HepG2 (cell line): ENCODE results near the gene ZNF584. TPM values are rescaled to one million over a fixed set of nuclear protein-coding genes. Genes with fewer than 3 reads are reported as not detected.

Source experiments
- ATAC-seq: fragments of 200-7000 bp; cut with Tn5 transposase; 3 replicates; pipeline ENCODE4 v1.9.1; 2020; ENCODE audit warnings: mild to moderate bottlenecking, moderate library complexity
- BruUV-seq: library from RNA; stranded (reverse); fragments of 400-500 nt; replicated peaks from 2 replicates; lab custom pipeline; 2021; lab: Mats Ljungman, UMichigan
- CTCF ChIA-PET: fragments of 300-600 bp; formaldehyde crosslinking; extraction: SDS; loops from one replicate; lab custom pipeline; 2021; ENCODE audit warnings: low total read pairs, inconsistent platforms, low intra/inter-chr PET ratio; lab: Yijun Ruan, JAX
- POLR2A ChIA-PET: fragments of 350-600 bp; sonication (Branson Sonifier 250); formaldehyde crosslinking; loops from one replicate; lab custom pipeline; 2020; ENCODE audit warnings: antibody characterized with exemption, inconsistent platforms; lab: Yijun Ruan, JAX
- DNase-seq: peaks from one replicate; pipeline ENCODE4 v3.0.0-alpha.2; 2015; ENCODE audit warnings: low spot score
- FAIRE-seq: peaks from 3 replicates; lab custom pipeline; 2011; peaks lifted over from hg19 to GRCh38; lab: Jason Lieb, UNC
- H2AFZ ChIP-seq: one replicate; pipeline ENCODE4 v1.6.1; 2011; ENCODE audit warnings: low read length, inconsistent platforms
- H3K27ac ChIP-seq: fragments of 300-600 bp; 3 replicates; pipeline ENCODE4 v1.8.0; 2011; ENCODE audit warnings: mixed run types, mild to moderate bottlenecking, mixed read lengths, low read length, inconsistent platforms; ENCODE audit not compliant: insufficient read depth; ENCODE audit errors: extremely low read length
- H3K27me3 ChIP-seq, 2 experiments: fragments of 200-600 bp in 1 of 2; 2 replicates in 1 of 2; 3 replicates in 1 of 2; pipeline versions ENCODE4 v1.6.0 to v1.8.0; 2011; ENCODE audit warnings: low read length in 2 of 2, mild to moderate bottlenecking in 2 of 2, moderate library complexity in 2 of 2, inconsistent platforms in 1 of 2; ENCODE audit not compliant: insufficient read depth in 2 of 2, control insufficient read depth in 1 of 2
- H3K36me3 ChIP-seq, 2 experiments: fragments of 200-600 bp in 1 of 2; replicated peaks in 1 of 2; 2 replicates in 1 of 2; 3 replicates in 1 of 2; pipeline versions ENCODE4 v1.5.1 to v1.8.0; 2011; ENCODE audit warnings: low read length in 2 of 2, inconsistent platforms in 1 of 2; ENCODE audit not compliant: insufficient read depth in 2 of 2, control insufficient read depth in 1 of 2
- H3K4me1 ChIP-seq: 2 replicates; pipeline ENCODE4 v1.5.1; 2012; ENCODE audit warnings: low read length, inconsistent platforms; ENCODE audit not compliant: insufficient read depth
- H3K4me2 ChIP-seq: 2 replicates; pipeline ENCODE4 v1.6.0; 2011; ENCODE audit warnings: low read depth, low read length, inconsistent platforms
- H3K4me3 ChIP-seq, 3 experiments: fragments of 200-600 bp in 1 of 3; sonication (generic), shearing (Covaris generic) in 1 of 3; replicated peaks in 1 of 3; 2 replicates each; pipeline ENCODE4 v1.5.1; 2011 to 2016; ENCODE audit warnings: low read length in 3 of 3, inconsistent platforms in 2 of 3, low read depth in 2 of 3, mild to moderate bottlenecking in 2 of 3, control low read depth in 1 of 3, mixed read lengths in 1 of 3; ENCODE audit not compliant: insufficient read depth in 1 of 3
- H3K79me2 ChIP-seq: one replicate; pipeline ENCODE4 v1.6.1; 2011; ENCODE audit warnings: low read length, inconsistent platforms; ENCODE audit not compliant: insufficient read depth
- H3K9ac ChIP-seq: 2 replicates; pipeline ENCODE4 v1.6.0; 2011; ENCODE audit warnings: mild to moderate bottlenecking, low read depth, low read length, inconsistent platforms; ENCODE audit not compliant: insufficient read depth
- H3K9me3 ChIP-seq: 2 replicates; pipeline ENCODE4 v1.5.1; 2012; ENCODE audit warnings: mild to moderate bottlenecking, low read length
- H4K20me1 ChIP-seq: 2 replicates; pipeline ENCODE4 v1.6.0; 2011; ENCODE audit warnings: inconsistent platforms, mild to moderate bottlenecking, low read length, moderate library complexity; ENCODE audit not compliant: insufficient read depth
- CREM ChIP-seq, 2 experiments: sonication (generic) in 1 of 2; formaldehyde crosslinking in 1 of 2; IDR thresholded peaks; 2 replicates each; pipeline versions ENCODE4 v1.4.0 to v1.6.1; 2016 to 2020; ENCODE audit warnings: antibody characterized with exemption in 1 of 2, mild to moderate bottlenecking in 1 of 2, missing genetic modification reagents in 1 of 2
- DNMT1 ChIP-seq: sonication (generic); formaldehyde crosslinking; IDR thresholded peaks from 2 replicates; pipeline ENCODE4 v1.5.1; 2020; ENCODE audit warnings: mild to moderate bottlenecking, missing genetic modification reagents
- STAT5B ChIP-seq: sonication (generic); formaldehyde crosslinking; IDR thresholded peaks from 2 replicates; pipeline ENCODE4 v1.4.0; 2020; ENCODE audit warnings: missing genetic modification reagents
- TEAD2 ChIP-seq: sonication (generic); formaldehyde crosslinking; IDR thresholded peaks from 2 replicates; pipeline ENCODE4 v1.9.0; 2021; ENCODE audit warnings: missing genetic modification reagents
- ZMYM2 ChIP-seq: sonication (generic); formaldehyde crosslinking; IDR thresholded peaks from 2 replicates; pipeline ENCODE4 v1.8.0; 2022; ENCODE audit warnings: mild to moderate bottlenecking, missing genetic modification reagents
- ZNF513 ChIP-seq: sonication (generic); formaldehyde crosslinking; conservative IDR thresholded peaks from 2 replicates; pipeline ENCODE4 v1.5.0; 2020; ENCODE audit warnings: missing genetic modification reagents
- ZNF770 ChIP-seq: sonication (generic); formaldehyde crosslinking; IDR thresholded peaks from 2 replicates; pipeline ENCODE4 v1.5.0; 2020; ENCODE audit warnings: mild to moderate bottlenecking, missing genetic modification reagents
- WGBS: methylation state at CpG from one replicate; pipeline ENCODE4 v1.1.6; 2017; ENCODE audit warnings: low lambda C conversion rate; 5-methylcytosine and 5-hydroxymethylcytosine counted together
- in situ Hi-C: cut with HindIII; loops from 2 replicates; pipeline ENCODE4 v1.10.0; 2017; ENCODE audit warnings: low pct_unique_long_range_greater_than_20kb; ENCODE audit not compliant: extremely low pct_ligation_motif_present
- intact Hi-C: fragments of 100-400 bp; cut with micrococcal nuclease; formaldehyde crosslinking; loops from one replicate; pipeline ENCODE4 v1.10.0; 2022; ENCODE audit not compliant: unreplicated experiment
- polyA plus RNA-seq, 8 experiments: library from polyadenylated mRNA; depleted of rRNA in 3 of 8; stranded (reverse) in 7 of 8; unstranded in 1 of 8; fragments of >200 nt; fragmentation: Illumina TruSeq in 4 of 8; extraction: Trizol in 4 of 8; gene quantifications; 2 replicates each; pipeline versions ENCODE4 v1.2.1 to v1.2.3, GENCODE V29; 2011 to 2016; ENCODE audit warnings: low read depth in 4 of 8, missing spikeins in 1 of 8, mixed read lengths in 1 of 8; ENCODE audit not compliant: insufficient read depth in 1 of 8
- total RNA-seq, 5 experiments: library from RNA; depleted of rRNA; stranded (reverse); fragments of >200 nt; fragmentation: Illumina TruSeq; extraction: Trizol; gene quantifications; 2 replicates each; pipeline ENCODE4 v1.2.3, GENCODE V29; 2016; ENCODE audit warnings: low read depth in 1 of 5

Gene ZNF584
- total and polyA plus RNA-seq, 2 of the 13 experiments (the other 11 are each of a cell fraction or from before 2014, with no cell fraction given): 2.4 to 7.0 TPM

- TF ChIP-seq DNMT1 (peak; percentile 94; the same call in 1 of the 2 replicates), ZMYM2 (no peak), ZNF513 (no peak), TEAD2 (CRISPR knock-in tag) (no peak), STAT5B (peak; percentile 48; the same call in 1 of the 2 replicates)
Measured at GRCh38 chr19:58380662-58381459, 27.6 kb upstream of the ZNF584 start, which contains the start of gene ZNF837 (continued).

GRCh38 chr19:58381460-58382212, 26.8 kb upstream of the ZNF584 start:
- H3K9ac ChIP-seq: peak overlapping the region; percentile 84
- 31% methylated on average over 26 of the region's 26 CpGs for WGBS
- no peak for ATAC-seq
- in situ Hi-C loops: no loop called here
- ChIA-PET CTCF (no interaction called here), POLR2A (interaction anchor here (0.5 to 1.6 kb wide), 5 partner anchors 19 to 138 kb away, joined by 3 to 8 read pairs (median 4); partner anchors contain the start of genes ZBTB45, ZNF497, ZNF584 and ZSCAN22)
- no peaks in the 10 kb centered on the region for H3K36me3 ChIP-seq
- H3K9me3 ChIP-seq: no peaks in the 10 kb centered on the region
- no peak overlapping the region for H2AFZ ChIP-seq
- no peak for FAIRE-seq
- no peak for DNase-seq
- peak overlapping the region; percentile 100 for H3K4me2 ChIP-seq
- peak overlapping the region; percentile 86 for H3K27ac ChIP-seq
- H4K20me1 ChIP-seq: no peaks in the 10 kb centered on the region
- H3K27me3 ChIP-seq: no peaks in the 10 kb centered on the region
- TF ChIP-seq ZNF770 (CRISPR knock-in tag) (peak; percentile 21; the same call in 1 of the 2 replicates), CREM (IDR thresholded peaks at IDR 0.05) (no peak), CREM (CRISPR knock-in tag; IDR thresholded peaks at IDR 0.05) (no peak)
- TF ChIP-seq, all 625 proteins: peak for 1
- intact Hi-C loops: loop anchor here (2.0 kb wide), 1 partner anchor 19 kb away; the partner anchor contains the start of gene ZNF497
- H3K4me1 ChIP-seq: peaks cover 32% of the 10 kb centered on the region
- H3K79me2 ChIP-seq: peaks cover 8% of the 10 kb centered on the region
- no TSS peak for BruUV-seq
- H3K4me3 ChIP-seq: peak overlapping the region; percentile 56 to 81 (median 74)
